MM.1S (cell line): Measurements from ENCODE around the gene ARHGEF7.

Experiments used
- DNase-seq: peaks from one replicate; pipeline ENCODE4 v3.0.0-alpha.2; 2015
- H2AFZ ChIP-seq: fragments of 300-600 bp; sonication (generic); 2 replicates; pipeline ENCODE4 v1.6.0; 2016; ENCODE audit warnings: antibody characterized with exemption, low read length
- H3F3A ChIP-seq: fragments of 300-600 bp; sonication (generic); 2 replicates; pipeline ENCODE4 v1.6.1; 2016; ENCODE audit warnings: mild to moderate bottlenecking, antibody characterized with exemption, low read length, moderate library complexity, mixed read lengths; ENCODE audit not compliant: insufficient read depth
- H3K27ac ChIP-seq: fragments of 300-600 bp; sonication (generic); 2 replicates; pipeline ENCODE4 v1.5.1; 2016; ENCODE audit warnings: mild to moderate bottlenecking, low read length
- H3K27me3 ChIP-seq: fragments of 300-600 bp; sonication (generic); replicated peaks from 2 replicates; pipeline ENCODE4 v1.6.0; 2016; ENCODE audit warnings: low read length; ENCODE audit not compliant: insufficient read depth
- H3K36me3 ChIP-seq: fragments of 300-600 bp; sonication (generic); replicated peaks from 2 replicates; pipeline ENCODE4 v1.6.1; 2016; ENCODE audit warnings: mild to moderate bottlenecking, low read length, mixed read lengths; ENCODE audit not compliant: insufficient read depth
- H3K4me1 ChIP-seq: fragments of 300-600 bp; sonication (generic); 2 replicates; pipeline ENCODE4 v1.6.1; 2016; ENCODE audit warnings: low read length, mixed read lengths
- H3K4me2 ChIP-seq: fragments of 300-600 bp; sonication (generic); 2 replicates; pipeline ENCODE4 v1.6.0; 2016; ENCODE audit warnings: low read depth, low read length
- H3K4me3 ChIP-seq: fragments of 300-600 bp; sonication (generic); 2 replicates; pipeline ENCODE4 v1.5.1; 2016; ENCODE audit warnings: low read length, mixed read lengths
- H3K79me2 ChIP-seq: fragments of 300-600 bp; sonication (generic); 2 replicates; pipeline ENCODE4 v1.6.1; 2016; ENCODE audit warnings: mixed run types, low read length, mixed read lengths
- H3K9ac ChIP-seq: fragments of 300-600 bp; sonication (generic); 2 replicates; pipeline ENCODE4 v1.6.1; 2016; ENCODE audit warnings: low read length, mixed read lengths
- H3K9me2 ChIP-seq: fragments of 300-600 bp; sonication (generic); replicated peaks from 2 replicates; pipeline ENCODE4 v1.6.1; 2016; ENCODE audit warnings: mild to moderate bottlenecking, low read length, mixed read lengths; ENCODE audit not compliant: insufficient read depth
- H3K9me3 ChIP-seq: fragments of 300-600 bp; sonication (generic); replicated peaks from 2 replicates; pipeline ENCODE4 v1.6.1; 2016; ENCODE audit warnings: mild to moderate bottlenecking, low read length, mixed read lengths; ENCODE audit not compliant: insufficient read depth
- H4K20me1 ChIP-seq: fragments of 300-600 bp; sonication (generic); 2 replicates; pipeline ENCODE4 v1.6.1; 2016; ENCODE audit warnings: mild to moderate bottlenecking, low read length, moderate library complexity, mixed read lengths; ENCODE audit not compliant: insufficient read depth
- EZH2 ChIP-seq: fragments of 300-600 bp; sonication (generic); optimal IDR thresholded peaks from 2 replicates; pipeline ENCODE3; 2017; ENCODE audit warnings: low read depth, mild to moderate bottlenecking, antibody characterized with exemption, low read length, mixed read lengths
- EZH2phosphoT487 ChIP-seq: fragments of 300-600 bp; sonication (generic); IDR thresholded peaks from 2 replicates; pipeline ENCODE4 v1.6.1; 2018; ENCODE audit warnings: antibody characterized with exemption, low read length
- TF ChIP-seq, protein P1 (sequence below): fragments of 300-600 bp; sonication (generic); IDR thresholded peaks from 2 replicates; pipeline ENCODE4 v1.5.1; 2016; ENCODE audit warnings: antibody characterized with exemption, low read length, mixed read lengths

ARHGEF7 gene

GRCh38 chr13:111304603-111305289 is 189.6 kb downstream of the ARHGEF7 start:
- H3K27ac ChIP-seq, result no peak overlapping the region
- DNase-seq, result no peak
- H3K4me3 ChIP-seq, result no peak overlapping the region
- H2AFZ ChIP-seq, result no peak overlapping the region
- TF ChIP-seq EZH2 (no peak), EZH2phosphoT487 (no peak)
- TF ChIP-seq, protein P1, sequence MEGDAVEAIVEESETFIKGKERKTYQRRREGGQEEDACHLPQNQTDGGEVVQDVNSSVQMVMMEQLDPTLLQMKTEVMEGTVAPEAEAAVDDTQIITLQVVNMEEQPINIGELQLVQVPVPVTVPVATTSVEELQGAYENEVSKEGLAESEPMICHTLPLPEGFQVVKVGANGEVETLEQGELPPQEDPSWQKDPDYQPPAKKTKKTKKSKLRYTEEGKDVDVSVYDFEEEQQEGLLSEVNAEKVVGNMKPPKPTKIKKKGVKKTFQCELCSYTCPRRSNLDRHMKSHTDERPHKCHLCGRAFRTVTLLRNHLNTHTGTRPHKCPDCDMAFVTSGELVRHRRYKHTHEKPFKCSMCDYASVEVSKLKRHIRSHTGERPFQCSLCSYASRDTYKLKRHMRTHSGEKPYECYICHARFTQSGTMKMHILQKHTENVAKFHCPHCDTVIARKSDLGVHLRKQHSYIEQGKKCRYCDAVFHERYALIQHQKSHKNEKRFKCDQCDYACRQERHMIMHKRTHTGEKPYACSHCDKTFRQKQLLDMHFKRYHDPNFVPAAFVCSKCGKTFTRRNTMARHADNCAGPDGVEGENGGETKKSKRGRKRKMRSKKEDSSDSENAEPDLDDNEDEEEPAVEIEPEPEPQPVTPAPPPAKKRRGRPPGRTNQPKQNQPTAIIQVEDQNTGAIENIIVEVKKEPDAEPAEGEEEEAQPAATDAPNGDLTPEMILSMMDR, result no peak
- no peaks in the 10 kb centered on the region for H3K27me3 ChIP-seq
- no peaks in the 10 kb centered on the region for H3K9me2 ChIP-seq
- H3K4me1 ChIP-seq, result no peaks in the 10 kb centered on the region
- H3K9me3 ChIP-seq, result no peaks in the 10 kb centered on the region
- no peaks in the 10 kb centered on the region for H4K20me1 ChIP-seq
- no peaks in the 10 kb centered on the region for H3K79me2 ChIP-seq
- no peak overlapping the region for H3K9ac ChIP-seq
- no peak overlapping the region for H3K4me2 ChIP-seq
- H3F3A ChIP-seq, result no peaks in the 10 kb centered on the region
- H3K36me3 ChIP-seq, result 0 out of 2 replicates have a peak, but pooled peaks cover 4% of the 10 kb centered on the region

- Histone ChIP-seq H3K9me2 (no peaks in the 10 kb centered on the region), H3K27ac (no peak overlapping the region), H4K20me1 (no peaks in the 10 kb centered on the region), H3K36me3 (no peaks in the 10 kb centered on the region), H3K9me3 (no peaks in the 10 kb centered on the region), H3K4me2 (no peak overlapping the region), H3K79me2 (no peaks in the 10 kb centered on the region), H3F3A (no peaks in the 10 kb centered on the region), H3K4me1 (no peaks in the 10 kb centered on the region), H3K4me3 (no peak overlapping the region), H3K27me3 (no peaks in the 10 kb centered on the region), H2AFZ (no peak overlapping the region), H3K9ac (no peak overlapping the region)
- no peak for DNase-seq
- TF ChIP-seq EZH2 (no peak), EZH2phosphoT487 (no peak)
- TF ChIP-seq, protein P1, result no peak
These were observed 198.0 kb downstream of the ARHGEF7 start for GRCh38 chr13:111312944-111313590.

DNA sequence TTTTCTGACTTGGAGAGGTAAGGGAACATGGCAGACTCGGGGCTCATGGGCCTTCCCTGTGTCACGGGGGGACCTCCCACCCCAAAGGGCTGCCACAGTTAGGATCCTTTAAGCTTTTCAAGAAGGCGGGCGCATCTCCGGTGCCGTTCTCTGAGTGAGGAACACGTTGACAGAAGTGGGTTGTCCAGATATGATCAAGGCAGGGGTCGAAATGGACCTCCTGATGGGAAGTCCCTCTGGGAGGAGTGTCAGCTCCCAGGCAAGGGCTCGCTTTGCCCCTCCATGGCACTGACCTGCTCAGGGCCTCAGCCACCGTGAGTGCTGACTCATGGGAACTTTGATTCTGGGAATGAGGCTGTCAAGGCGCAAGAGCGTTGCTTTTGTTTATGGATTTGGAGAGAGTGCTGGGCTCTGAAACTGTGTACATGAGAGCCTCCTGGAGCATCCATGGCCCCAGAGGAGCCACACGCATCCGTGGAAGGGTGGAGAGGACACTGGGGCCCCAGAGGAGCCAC is 198.9 kb downstream of the ARHGEF7 start:
- Histone ChIP-seq H3K9me2 (no peaks in the 10 kb centered on the region), H2AFZ (no peak overlapping the region), H3K27me3 (no peaks in the 10 kb centered on the region), H3K9me3 (no peaks in the 10 kb centered on the region), H3K9ac (no peak overlapping the region), H3K4me2 (no peak overlapping the region), H3K4me1 (no peaks in the 10 kb centered on the region), H3K36me3 (no peaks in the 10 kb centered on the region), H3K27ac (no peak overlapping the region), H4K20me1 (no peaks in the 10 kb centered on the region), H3K79me2 (no peaks in the 10 kb centered on the region), H3F3A (no peaks in the 10 kb centered on the region), H3K4me3 (no peak overlapping the region)
- no peak for DNase-seq
- no peak for TF ChIP-seq EZH2
- TF ChIP-seq EZH2phosphoT487, result no peak
- TF ChIP-seq, protein P1, result no peak
